Thyroid gland (tissue), 4 donors: ENCODE data around the gene SELENOF. TPM values are rescaled to one million over a fixed set of nuclear protein-coding genes. Genes with fewer than 3 reads are reported as not detected.

ENCODE experiments used
- DNase-seq, 2 donors: peaks; one replicate each; pipeline ENCODE4 v3.0.0-alpha.2; 2019
- H3K27ac ChIP-seq, 3 donors: fragments of 200-600 bp; sonication (generic); 1 replicate in 2 of 3; 2 replicates in 1 of 3; pipeline ENCODE4 v1.5.1; 2016 to 2019; ENCODE audit warnings: mild to moderate bottlenecking in 1 of 3, moderate library complexity in 1 of 3
- H3K27me3 ChIP-seq: fragments of 200-600 bp; sonication (generic); one replicate; pipeline ENCODE4 v1.5.1; 2019
- H3K36me3 ChIP-seq, 2 donors: fragments of 200-600 bp; sonication (generic); one replicate each; pipeline ENCODE4 v1.5.1; 2016 to 2019
- H3K4me1 ChIP-seq, 2 donors: fragments of 200-600 bp; sonication (generic); one replicate each; pipeline ENCODE4 v1.5.1; 2017 to 2019
- H3K4me3 ChIP-seq, 3 donors: fragments of 200-600 bp; sonication (generic); replicated peaks in 1 of 3; 1 replicate in 2 of 3; 2 replicates in 1 of 3; pipeline ENCODE4 v1.5.1; 2016; ENCODE audit warnings: mild to moderate bottlenecking in 1 of 3
- H3K9me3 ChIP-seq: fragments of 200-600 bp; sonication (generic); one replicate; pipeline ENCODE4 v1.5.1; 2017
- POLR2A ChIP-seq, 2 donors: fragments of 450-650 bp; IDR thresholded peaks; one replicate each; pipeline ENCODE4 v1.6.1; 2017; ENCODE audit warnings: antibody characterized with exemption in 2 of 2, mild to moderate bottlenecking in 2 of 2, moderate library complexity in 1 of 2
- WGBS, 2 donors: methylation state at CpG; one replicate each; pipeline ENCODE4 v1.1.5; 2017; 5-methylcytosine and 5-hydroxymethylcytosine counted together
- intact Hi-C: fragments of 100-400 bp; cut with DNase I; formaldehyde crosslinking; loops from one replicate; pipeline ENCODE4 v1.15.1; 2023
- total RNA-seq, 4 donors: library from RNA; depleted of rRNA; stranded (reverse); fragments of >200 nt; gene quantifications; one replicate each; pipeline ENCODE4 v1.2.3, GENCODE V29; 2016
- TF ChIP-seq, protein P1 (sequence below), 6 experiments: fragments of 200-600 bp in 3 of 6; fragments of 450-650 bp in 3 of 6; sonication (generic) in 3 of 6; IDR thresholded peaks; one replicate each; pipeline ENCODE4 v1.5.1; 2016 to 2019; ENCODE audit warnings: antibody characterized with exemption in 6 of 6, mild to moderate bottlenecking in 2 of 6, inconsistent platforms in 1 of 6, moderate library complexity in 1 of 6

SELENOF gene
- total RNA-seq, 4 donors from 2014 or later, result 232 to 299 (median 288) TPM

DNA sequence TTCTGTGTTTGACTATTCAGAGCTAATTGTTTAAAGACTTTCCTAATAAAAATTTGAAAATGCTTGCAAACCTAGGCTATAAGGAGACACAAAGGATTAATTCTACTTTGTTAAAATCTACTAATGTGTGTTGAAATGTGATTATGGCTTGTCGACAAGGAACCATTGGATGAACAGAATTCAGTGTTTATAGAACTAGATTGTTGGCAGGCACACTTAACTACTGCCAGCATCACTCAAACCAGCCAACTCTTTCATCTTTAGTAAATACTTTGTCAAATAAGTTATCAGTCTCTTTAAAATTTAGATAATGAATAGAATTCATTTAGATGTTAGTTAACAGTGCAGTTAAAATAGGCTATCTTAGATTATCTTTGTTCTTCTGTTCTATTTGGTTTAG, 28.1 kb upstream of the SELENOF start:
- Histone ChIP-seq H3K36me3 (no peaks in the 10 kb centered on the region), H3K4me3 (no peak overlapping the region), H3K4me1 (no peaks in the 10 kb centered on the region), H3K9me3 (no peaks in the 10 kb centered on the region), H3K27me3 (no peaks in the 10 kb centered on the region), H3K27ac (no peak overlapping the region)
- TF ChIP-seq, protein P1, sequence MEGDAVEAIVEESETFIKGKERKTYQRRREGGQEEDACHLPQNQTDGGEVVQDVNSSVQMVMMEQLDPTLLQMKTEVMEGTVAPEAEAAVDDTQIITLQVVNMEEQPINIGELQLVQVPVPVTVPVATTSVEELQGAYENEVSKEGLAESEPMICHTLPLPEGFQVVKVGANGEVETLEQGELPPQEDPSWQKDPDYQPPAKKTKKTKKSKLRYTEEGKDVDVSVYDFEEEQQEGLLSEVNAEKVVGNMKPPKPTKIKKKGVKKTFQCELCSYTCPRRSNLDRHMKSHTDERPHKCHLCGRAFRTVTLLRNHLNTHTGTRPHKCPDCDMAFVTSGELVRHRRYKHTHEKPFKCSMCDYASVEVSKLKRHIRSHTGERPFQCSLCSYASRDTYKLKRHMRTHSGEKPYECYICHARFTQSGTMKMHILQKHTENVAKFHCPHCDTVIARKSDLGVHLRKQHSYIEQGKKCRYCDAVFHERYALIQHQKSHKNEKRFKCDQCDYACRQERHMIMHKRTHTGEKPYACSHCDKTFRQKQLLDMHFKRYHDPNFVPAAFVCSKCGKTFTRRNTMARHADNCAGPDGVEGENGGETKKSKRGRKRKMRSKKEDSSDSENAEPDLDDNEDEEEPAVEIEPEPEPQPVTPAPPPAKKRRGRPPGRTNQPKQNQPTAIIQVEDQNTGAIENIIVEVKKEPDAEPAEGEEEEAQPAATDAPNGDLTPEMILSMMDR (IDR thresholded peaks at IDR 0.05), result no peak
- no peak for TF ChIP-seq POLR2A (IDR thresholded peaks at IDR 0.05)
- 37 to 41% methylated on average over 1 of the region's 1 CpG for WGBS, 2 donors
- intact Hi-C loops, result no loop called here
- DNase-seq, result no peak

DNA sequence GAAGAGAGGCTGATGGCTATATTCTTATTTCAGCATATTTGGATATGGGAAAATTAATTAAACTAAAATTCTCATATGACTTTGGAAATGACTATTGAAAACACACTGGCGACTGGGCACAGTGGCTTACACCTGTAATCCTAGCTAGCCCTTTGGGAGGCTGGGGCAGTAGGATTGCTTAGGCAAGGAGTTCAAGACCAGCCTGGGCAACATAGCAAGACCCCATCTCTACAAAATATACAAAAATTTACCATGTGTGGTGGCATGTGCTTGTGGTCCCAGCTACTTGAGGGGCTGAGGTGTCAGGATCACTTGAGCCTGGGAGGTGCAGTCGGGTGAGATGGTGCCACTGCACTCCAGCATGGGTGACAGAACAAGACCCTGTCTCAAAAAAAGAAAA, 26.7 kb upstream of the SELENOF start:
- intact Hi-C loops, result no loop called here
- Histone ChIP-seq H3K27ac (no peak overlapping the region), H3K27me3 (no peaks in the 10 kb centered on the region), H3K4me3 (no peak overlapping the region), H3K9me3 (no peaks in the 10 kb centered on the region), H3K36me3 (no peaks in the 10 kb centered on the region), H3K4me1 (no peaks in the 10 kb centered on the region)
- TF ChIP-seq POLR2A (IDR thresholded peaks at IDR 0.05), result no peak
- TF ChIP-seq, protein P1 (IDR thresholded peaks at IDR 0.05), result no peak
- no peak for DNase-seq
- WGBS, 2 donors, result 86 to 95% methylated on average over 2 of the region's 2 CpGs

DNA sequence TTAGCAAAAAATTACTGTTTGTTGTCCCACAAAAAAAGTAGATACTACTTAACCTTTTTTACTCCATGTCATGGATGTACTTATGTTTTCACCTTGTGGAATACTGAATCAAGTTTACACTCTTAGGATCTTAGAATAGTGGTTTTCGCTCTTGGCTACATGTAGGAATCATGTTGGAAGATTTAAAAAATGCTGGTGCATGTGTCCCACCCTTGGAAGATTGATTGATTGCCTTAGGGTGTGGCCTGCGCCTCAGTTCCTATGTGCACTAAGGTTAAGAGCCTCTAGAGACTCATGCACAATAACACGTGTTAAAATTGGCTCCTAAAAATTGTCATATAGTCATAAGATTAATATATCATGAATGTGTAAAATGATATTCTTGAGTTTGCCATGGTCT, 25.5 kb upstream of the SELENOF start:
- 86 to 91% methylated on average over 3 of the region's 3 CpGs for WGBS, 2 donors
- Histone ChIP-seq H3K27ac (no peak overlapping the region), H3K36me3 (no peaks in the 10 kb centered on the region), H3K4me1 (no peaks in the 10 kb centered on the region), H3K27me3 (no peaks in the 10 kb centered on the region), H3K9me3 (no peaks in the 10 kb centered on the region), H3K4me3 (no peak overlapping the region)
- DNase-seq, result no peak
- TF ChIP-seq, protein P1 (IDR thresholded peaks at IDR 0.05), result no peak
- no peak for TF ChIP-seq POLR2A (IDR thresholded peaks at IDR 0.05)
- intact Hi-C loops, result no loop called here

GRCh38 chr1:86938855-86939254, 24.9 kb upstream of the SELENOF start:
- WGBS, 2 donors, result 97 to 98% methylated on average over 2 of the region's 2 CpGs
- Histone ChIP-seq H3K9me3 (no peaks in the 10 kb centered on the region), H3K27me3 (no peaks in the 10 kb centered on the region), H3K4me1 (no peaks in the 10 kb centered on the region), H3K36me3 (no peaks in the 10 kb centered on the region), H3K4me3 (no peak overlapping the region), H3K27ac (no peak overlapping the region)
- DNase-seq, result no peak
- intact Hi-C loops, result no loop called here
- TF ChIP-seq POLR2A (IDR thresholded peaks at IDR 0.05), result no peak
- TF ChIP-seq, protein P1 (IDR thresholded peaks at IDR 0.05), result no peak

DNA sequence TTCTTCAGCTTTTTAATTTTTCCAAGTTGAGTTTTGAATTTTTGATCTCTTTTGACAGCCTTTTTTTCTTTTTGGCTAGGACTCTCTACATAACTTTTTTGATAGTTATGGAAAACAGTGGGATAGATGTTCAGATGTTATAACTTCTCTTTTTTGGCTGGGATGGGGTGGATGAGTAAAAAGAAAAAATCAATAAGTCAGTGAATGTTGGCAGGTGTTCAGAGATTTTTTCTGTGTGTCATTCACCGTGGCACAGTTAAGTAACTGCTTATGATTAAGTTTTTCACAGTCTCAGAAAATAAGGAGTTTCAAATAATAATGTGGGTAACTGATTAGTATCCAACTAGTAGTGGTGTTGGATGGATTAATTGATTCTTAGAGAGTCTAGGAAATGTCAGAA, 24.5 kb upstream of the SELENOF start:
- whole genome bisulfite sequencing, 2 donors, result 73 to 87% methylated on average over 1 of the region's 1 CpG
- H3K27ac ChIP-seq, result no peak overlapping the region
- no peaks in the 10 kb centered on the region for H3K36me3 ChIP-seq
- H3K9me3 ChIP-seq, result no peaks in the 10 kb centered on the region
- intact Hi-C loops, result no loop called here
- DNase-seq, result no peak
- no peak overlapping the region for H3K4me3 ChIP-seq
- no peaks in the 10 kb centered on the region for H3K27me3 ChIP-seq
- H3K4me1 ChIP-seq, result no peaks in the 10 kb centered on the region
- no peak for TF ChIP-seq POLR2A (IDR thresholded peaks at IDR 0.05)
- TF ChIP-seq, protein P1 (IDR thresholded peaks at IDR 0.05), result no peak
